GM18526 (cell line): ENCODE measurements around the gene PRKAR1B.

Experiments used
- POLR2A ChIP-seq: IDR thresholded peaks from 3 replicates; pipeline ENCODE4 v1.6.1; 2011; ENCODE audit not compliant: insufficient read length; ENCODE audit errors: extremely low read depth

The PRKAR1B gene

DNA sequence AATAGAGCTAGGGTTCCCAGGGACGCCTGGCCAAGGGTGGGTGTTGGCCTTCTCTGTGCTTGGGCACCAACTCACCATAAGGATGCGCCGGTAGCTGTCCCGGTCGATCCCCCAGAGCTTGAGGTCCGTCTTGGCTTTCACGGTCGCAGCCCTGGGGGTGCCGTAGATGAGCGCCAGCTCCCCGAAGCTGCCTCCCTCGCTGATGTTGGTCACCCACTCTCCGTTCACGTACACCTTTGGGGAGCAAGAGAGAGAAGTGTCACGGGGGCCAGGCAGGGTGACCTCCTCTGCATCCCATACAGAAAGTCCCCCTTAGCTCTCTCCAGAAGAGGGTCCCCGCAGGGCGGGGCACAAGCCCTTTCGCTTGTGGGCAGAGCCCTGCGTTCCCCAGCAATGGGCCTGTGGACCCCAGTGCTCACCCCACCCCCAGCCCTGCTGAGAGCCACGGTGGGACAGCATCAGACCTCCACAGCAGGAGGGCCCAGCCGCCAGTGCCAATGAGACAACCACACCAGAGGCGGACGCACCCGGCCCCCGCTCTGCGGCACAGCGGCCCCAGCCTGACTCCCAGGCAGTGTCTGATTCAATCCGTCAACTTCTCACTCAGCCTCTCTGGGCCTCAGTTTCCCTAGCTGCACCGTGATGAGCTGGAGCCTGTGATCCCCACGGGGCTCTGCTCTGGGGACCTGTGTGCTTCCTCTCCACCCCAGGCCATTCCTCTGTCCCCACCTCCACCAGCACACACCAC is 130.8 kb downstream of the PRKAR1B start:
- no peak for TF ChIP-seq POLR2A

DNA sequence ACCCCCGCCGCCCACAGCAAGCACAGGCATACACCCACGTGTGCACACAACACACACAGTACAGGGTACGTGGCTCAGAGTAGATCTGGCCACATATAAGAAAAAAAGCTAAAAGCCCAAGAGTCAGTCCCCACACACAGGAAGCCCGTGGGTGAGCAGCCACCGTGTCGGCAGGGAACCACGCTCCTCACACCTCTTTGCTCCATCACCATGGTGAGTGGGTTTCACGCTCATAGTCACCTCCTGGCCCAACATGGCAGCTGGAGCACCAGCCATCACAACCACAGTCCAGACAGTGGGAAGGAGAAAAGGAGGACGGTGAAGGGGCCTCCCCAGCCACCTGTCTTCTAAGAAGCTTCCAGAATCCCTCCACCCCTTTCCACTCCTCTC is 131.5 kb downstream of the PRKAR1B start:
- no peak for TF ChIP-seq POLR2A

DNA sequence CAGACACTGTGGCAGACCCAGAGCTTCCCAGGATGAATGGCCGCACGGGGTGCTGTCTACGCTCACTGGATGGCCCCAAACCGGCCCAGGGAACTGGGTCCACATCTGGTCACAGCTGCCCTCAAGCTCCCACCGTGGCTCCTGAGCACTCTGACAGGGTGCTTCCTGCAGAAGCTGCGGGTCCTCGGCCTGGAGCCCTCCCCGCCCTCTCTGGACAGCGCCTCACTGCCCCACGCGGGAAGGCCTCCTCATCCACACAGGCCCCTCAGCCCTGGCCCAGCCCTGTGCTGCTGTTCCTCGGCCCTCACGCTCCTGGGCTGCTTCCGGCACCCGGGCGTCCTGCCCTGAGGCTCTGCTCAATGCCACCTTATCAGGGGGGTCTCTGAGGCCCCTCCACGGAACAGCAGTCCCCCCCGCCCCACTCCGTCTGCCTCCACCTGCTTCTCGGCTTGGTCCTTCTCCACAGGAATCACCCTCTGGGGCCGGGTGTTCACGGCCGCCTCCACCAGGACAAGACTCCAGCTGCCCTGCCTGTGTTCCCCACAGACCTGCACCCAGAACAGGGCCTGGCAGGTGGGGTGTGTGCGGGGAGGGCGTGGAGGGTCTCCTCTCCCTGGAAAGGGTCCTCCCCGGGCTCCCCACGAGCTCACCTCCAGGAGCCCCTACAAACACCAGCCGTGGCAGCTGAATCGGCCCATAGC is 132.0 kb downstream of the PRKAR1B start:
- TF ChIP-seq POLR2A, result no peak

DNA sequence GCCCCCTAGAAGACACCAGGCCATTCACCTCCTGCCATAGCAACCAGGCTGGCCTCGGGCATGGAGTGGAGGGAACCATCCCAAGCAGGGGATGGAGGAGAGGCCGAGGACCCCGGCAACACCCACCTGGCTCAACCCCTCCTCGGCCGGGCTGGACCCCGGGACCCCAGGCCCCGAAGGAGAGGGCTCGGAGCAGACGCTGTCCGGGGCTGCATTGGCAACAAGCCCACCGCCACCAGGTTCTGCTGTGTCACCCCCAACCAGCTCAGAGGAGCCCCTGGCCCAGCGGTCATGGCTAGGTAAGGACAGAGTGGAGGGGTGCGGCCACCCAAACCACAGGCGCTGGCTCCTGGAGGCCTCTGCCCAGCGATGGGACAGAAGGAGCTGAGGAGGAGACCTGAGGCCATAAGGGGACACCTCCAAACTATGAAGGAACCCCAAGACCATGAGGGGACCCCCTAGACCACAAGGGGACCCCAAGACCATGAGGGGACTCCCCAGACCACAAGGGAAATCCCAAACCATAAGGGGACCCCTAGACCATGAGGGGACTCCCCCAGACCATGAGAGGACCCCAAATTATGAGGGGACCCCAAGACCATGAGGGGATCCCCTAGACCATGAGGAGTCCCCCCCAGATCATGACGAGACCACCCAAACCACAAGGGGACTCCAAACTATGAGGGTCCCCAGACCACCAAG is 132.7 kb downstream of the PRKAR1B start:
- TF ChIP-seq POLR2A, result no peak

DNA sequence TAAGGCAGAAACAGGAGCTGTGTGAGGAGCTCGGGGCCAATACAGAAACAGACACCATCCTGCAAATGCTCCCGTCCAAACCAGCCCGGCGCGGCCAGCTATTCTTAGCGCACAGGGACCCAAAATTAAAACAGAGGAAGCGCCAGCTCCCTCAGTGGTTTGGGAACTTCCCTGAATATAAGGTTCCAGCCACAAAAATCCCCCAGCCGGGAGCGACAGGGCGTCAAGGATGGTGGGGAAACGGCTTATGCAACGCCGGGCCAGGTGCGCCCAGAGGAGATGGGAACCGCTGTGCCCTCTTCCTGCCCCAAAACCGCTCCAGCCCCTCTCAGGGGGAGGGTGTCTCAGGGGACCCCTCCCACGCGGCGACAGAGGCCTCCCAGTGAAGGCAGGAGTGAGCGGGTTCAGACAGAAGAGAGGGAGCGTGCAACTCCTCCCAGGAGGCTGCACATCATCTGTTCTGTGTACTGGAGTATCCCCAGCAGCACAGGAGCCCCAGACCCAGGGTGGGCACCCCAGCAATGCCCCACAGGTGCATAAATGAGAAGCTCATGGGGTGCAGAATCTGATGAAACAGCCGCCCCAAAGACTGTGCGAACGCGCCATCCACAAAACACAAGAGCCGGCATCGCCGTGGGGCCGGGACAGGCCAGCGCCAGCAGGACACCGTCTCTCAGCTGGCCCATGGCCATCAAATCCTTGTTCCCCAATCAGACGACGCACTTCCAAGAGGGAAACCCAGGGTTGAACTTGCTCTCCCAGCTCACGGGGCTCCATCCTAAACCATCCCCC is 133.6 kb downstream of the PRKAR1B start:
- TF ChIP-seq POLR2A, result no peak

DNA sequence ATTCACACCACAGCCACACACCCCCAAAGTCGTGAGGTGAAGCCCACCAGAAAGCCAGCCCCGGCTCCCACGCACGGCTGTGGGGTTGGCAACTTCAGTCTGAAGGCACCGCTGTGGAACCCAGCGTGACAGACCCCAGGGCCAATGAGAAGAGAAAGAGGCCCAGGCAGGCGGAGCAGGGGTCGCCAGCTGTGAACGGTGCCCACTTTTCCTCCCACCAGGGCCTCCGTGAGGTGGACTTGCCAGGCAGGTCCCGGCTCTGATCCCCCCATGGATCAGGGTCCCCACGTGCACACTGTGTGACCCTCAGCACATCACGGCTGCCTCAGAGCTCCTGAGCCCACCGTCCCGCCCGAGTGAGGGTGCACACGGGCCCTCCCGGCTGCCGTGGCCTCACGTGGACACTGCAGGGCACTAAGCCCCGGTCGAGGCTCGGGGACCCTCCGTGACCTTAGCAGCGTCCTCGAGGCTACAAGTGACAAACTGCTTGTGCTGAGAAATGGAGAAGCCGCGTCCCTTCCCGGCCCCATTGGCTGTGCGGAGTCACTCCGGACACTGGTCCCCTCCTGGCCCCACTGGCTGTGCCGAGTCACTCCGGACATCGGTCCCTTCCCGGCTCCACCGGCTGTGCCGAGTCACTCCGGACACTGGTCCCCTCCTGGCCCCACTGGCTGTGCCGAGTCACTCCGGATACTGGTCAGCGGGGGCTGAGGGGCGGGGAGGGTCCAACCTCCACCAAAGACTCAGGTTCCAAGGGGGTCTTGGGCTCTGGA is 135.0 kb downstream of the PRKAR1B start:
- no peak for TF ChIP-seq POLR2A

DNA sequence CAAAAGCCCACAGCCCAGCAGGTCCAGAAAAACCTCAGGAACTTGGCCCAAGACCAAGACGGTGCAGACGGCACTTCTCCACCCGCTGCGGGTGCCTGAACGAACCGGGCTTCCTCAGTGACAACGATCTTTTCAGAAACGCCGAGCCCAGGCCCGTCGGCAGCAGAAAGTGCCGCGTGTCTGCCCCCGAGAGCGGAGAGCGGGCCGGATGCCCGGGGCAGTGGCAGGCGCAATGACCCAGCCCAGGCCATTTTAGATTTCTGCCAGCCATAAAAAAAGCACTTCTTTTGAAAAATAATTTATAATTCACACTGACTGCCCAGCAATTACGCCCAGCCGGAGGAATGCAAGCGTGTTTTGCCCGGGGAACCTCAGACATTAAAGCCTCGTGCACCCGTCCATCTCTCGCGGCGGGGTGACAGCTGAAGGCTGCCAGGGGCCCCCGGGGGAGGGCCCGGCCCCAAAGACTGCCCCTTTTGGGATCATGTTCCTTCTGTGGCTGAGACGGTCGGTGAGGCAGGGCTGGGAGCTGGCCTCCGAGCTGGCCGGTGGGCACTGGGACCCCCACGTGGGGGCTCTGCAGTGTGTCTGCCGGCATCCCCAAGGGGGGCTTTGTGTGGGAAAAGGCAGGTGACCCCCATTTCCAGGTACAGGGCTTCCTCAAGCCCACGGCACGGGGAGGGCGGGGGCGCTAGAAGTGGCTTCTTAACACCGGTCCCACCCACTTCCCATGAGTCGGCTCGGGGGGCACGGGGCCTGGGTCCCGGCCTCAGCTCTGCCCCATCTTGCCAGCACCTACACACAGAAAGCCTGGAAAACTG is 136.1 kb downstream of the PRKAR1B start:
- TF ChIP-seq POLR2A, result no peak

DNA sequence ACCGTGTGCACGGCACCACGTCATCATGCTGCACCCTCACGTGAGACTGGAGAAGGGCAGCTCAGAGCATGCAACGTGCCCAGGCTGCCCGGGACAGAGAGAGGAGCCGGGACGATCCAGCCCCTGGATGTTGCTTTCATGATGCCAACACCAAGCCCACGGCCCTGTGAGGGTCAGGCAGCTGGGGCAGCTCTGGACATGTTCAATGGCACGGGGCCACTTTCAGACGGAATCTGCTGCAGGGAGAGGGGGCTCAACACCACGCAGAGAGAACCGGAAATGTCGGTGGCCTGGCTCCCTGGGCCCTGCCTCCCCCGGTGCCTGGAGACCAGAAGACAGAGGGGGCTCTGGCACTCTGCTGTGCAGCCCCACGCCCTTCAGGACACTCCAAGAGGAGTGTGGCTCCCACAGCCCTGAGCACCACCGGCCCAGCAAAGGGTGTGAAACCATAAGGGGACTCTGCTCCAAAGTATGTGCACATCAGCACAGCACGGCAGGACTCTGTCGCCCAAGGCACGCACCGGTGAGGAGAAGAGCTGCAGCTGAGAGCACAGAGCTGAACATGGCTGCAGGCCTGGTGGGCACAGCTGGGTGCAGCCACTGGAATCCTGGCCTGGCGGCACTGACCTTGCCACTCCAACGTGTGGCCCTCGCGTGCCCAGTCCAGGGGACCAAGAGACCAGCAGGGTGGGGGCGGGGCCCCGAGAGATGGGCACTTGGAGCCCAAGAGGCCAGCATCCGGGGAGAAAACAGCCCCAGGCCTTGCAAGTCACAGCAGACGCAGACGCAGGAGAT is 137.1 kb downstream of the PRKAR1B start:
- TF ChIP-seq POLR2A, result no peak

DNA sequence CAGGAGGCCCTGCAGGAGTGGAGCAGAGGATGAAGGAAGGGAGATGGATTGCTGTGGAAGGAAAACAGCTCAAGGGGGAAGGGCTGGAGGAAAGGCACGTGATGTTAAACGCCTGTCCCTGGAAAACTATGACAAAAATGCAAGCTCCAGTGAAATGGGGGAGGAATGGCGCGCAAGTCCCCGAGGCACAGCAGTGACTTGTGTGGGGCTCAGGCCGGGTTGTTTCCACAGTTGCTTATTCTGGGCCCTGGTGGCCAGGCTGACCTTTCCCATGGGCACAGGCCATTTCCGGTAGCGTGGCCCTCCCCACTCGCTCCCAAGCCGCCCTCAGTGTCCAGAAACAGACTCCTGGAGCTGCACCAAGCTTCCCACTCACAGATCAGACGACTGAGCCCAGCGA is 139.3 kb downstream of the PRKAR1B start:
- no peak for TF ChIP-seq POLR2A

DNA sequence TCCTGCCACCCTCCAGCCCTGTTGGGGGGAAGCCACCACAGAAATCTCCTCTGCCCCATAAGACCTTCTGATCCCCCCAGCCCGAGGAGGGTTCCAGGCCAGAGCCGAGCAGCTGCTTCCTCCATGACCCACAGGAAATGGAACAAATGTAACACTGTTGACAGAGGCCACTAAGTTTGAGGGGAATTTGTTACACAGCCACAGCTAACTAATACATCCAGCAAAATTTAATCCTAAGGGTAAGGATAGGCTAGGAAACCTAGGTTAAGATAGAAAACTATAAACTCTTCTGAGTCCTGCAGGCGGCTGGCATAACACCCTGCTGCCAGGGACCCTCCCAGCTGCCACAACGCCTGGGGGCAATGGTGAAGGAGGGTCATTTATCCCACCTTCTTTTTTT is 140.6 kb downstream of the PRKAR1B start:
- TF ChIP-seq POLR2A, result no peak

DNA sequence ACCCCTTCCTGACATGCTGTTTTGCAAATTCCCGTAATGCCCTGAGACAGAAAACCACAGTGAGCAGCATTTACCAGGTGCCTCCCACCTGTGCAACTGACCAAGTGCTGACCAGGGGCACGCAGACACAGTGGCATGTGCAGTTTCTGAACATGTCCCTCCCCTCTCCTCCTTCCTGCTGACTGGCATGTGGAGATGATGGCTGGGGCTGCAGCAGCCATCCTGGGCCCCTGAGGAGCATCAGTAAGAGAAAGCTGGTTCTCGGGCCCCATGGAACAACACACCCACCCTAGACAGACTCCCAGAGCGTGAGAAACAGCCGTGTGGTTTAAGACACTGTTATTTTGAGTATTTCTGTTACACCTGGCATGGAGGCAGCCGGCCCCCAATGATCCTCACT is 141.2 kb downstream of the PRKAR1B start:
- TF ChIP-seq POLR2A, result no peak

DNA sequence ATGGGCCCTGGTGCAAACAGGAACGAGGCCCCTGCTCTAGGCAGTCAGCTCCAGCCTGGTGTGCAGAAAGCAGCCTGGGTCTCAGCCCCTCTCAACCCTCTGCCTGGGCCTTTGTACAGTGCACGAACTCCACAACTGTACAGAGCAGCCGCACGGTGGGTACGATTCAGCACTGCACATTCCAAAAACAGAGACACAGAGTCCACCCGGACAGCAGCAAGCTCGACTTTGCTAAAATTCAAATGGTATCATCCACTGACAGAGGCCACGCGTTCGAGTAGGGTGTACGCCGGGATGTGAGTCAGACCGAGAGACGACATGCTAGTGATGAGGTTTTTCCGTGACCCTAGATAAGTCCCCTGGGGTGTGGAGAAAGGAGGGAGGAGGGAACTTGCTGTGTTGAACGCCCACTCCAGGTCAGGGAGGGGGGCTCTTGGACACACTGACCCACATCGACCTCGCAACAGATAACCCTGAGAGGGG is 141.8 kb downstream of the PRKAR1B start:
- no peak for TF ChIP-seq POLR2A

DNA sequence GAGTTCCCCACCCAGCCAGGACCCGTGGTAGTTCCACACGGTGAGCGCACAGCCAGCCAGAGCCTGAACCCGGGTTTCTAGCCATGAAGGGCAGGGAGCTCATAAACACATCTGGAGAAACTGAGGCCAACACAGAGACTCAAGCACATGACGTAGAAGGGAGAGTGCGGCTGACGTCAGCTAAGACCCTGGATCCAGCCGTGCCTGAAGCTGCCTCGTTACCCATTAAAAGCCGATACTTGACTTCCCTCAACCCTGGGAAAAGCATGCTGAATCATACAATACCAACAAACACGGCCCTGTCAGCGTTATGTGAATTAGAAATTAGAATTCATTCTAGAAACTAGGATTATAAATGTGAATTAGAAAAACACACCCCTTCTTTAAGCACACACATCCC is 142.3 kb downstream of the PRKAR1B start:
- TF ChIP-seq POLR2A, result no peak
